WERI-Rb-1 (cell line): ENCODE results near the gene NAXD.

Source experiments
- DNase-seq: peaks from one replicate; pipeline ENCODE4 v3.0.0-alpha.2; 2020
- H3K27ac ChIP-seq: fragments of 250-450 bp; sonication (Bioruptor Pico); 2 replicates; pipeline ENCODE4 v1.5.1; 2020; ENCODE audit warnings: mild to moderate bottlenecking, moderate library complexity
- H3K27me3 ChIP-seq: fragments of 250-450 bp; sonication (Bioruptor Pico); 2 replicates; pipeline ENCODE4 v1.5.1; 2021; ENCODE audit warnings: mild to moderate bottlenecking, low read depth, moderate library complexity; ENCODE audit not compliant: insufficient read depth, severe bottlenecking
- H3K36me3 ChIP-seq: fragments of 250-450 bp; sonication (Bioruptor Pico); 2 replicates; pipeline ENCODE4 v1.5.1; 2020; ENCODE audit warnings: mild to moderate bottlenecking, moderate library complexity
- H3K4me3 ChIP-seq: 2 replicates; pipeline ENCODE4 v1.5.1; 2011; ENCODE audit warnings: low read depth, mild to moderate bottlenecking, control low read depth, low read length
- H3K9me3 ChIP-seq: fragments of 250-450 bp; sonication (Bioruptor Pico); 2 replicates; pipeline ENCODE4 v1.5.1; 2021; ENCODE audit warnings: mild to moderate bottlenecking, moderate library complexity; ENCODE audit not compliant: severe bottlenecking
- CTCF ChIP-seq: IDR thresholded peaks from 2 replicates; pipeline ENCODE4 v1.5.1; 2011; ENCODE audit warnings: low read depth, mild to moderate bottlenecking, control low read depth, inconsistent platforms, low read length

Gene NAXD

GRCh38 chr13:110681868-110682550, 66.7 kb downstream of the NAXD start:
- peaks cover 85% of the 10 kb centered on the region for H3K36me3 ChIP-seq
- no peak for TF ChIP-seq CTCF
- no peak for DNase-seq
- H3K9me3 ChIP-seq, result no peaks in the 10 kb centered on the region
- H3K4me3 ChIP-seq, result no peak overlapping the region
- H3K27me3 ChIP-seq, result no peaks in the 10 kb centered on the region
- H3K27ac ChIP-seq, result no peak overlapping the region

GRCh38 chr13:110682746-110683145, 67.4 kb downstream of the NAXD start:
- no peak for TF ChIP-seq CTCF
- Histone ChIP-seq H3K9me3 (no peaks in the 10 kb centered on the region), H3K4me3 (no peak overlapping the region), H3K27ac (no peak overlapping the region), H3K27me3 (no peaks in the 10 kb centered on the region), H3K36me3 (peaks cover 92% of the 10 kb centered on the region)
- no peak for DNase-seq

GRCh38 chr13:110683203-110683883, 68.0 kb downstream of the NAXD start:
- H3K36me3 ChIP-seq, result peaks cover 92% of the 10 kb centered on the region
- no peak for DNase-seq
- H3K4me3 ChIP-seq, result no peak overlapping the region
- H3K27ac ChIP-seq, result no peak overlapping the region
- H3K27me3 ChIP-seq, result no peaks in the 10 kb centered on the region
- no peaks in the 10 kb centered on the region for H3K9me3 ChIP-seq
- TF ChIP-seq CTCF, result peak; percentile 56

GRCh38 chr13:110683921-110684320, 68.6 kb downstream of the NAXD start:
- DNase-seq, result no peak
- H3K9me3 ChIP-seq, result no peaks in the 10 kb centered on the region
- no peak overlapping the region for H3K27ac ChIP-seq
- peaks cover 93% of the 10 kb centered on the region for H3K36me3 ChIP-seq
- TF ChIP-seq CTCF, result no peak
- H3K4me3 ChIP-seq, result no peak overlapping the region
- no peaks in the 10 kb centered on the region for H3K27me3 ChIP-seq

GRCh38 chr13:110684388-110685056, 69.2 kb downstream of the NAXD start:
- no peak for DNase-seq
- no peaks in the 10 kb centered on the region for H3K9me3 ChIP-seq
- no peak overlapping the region for H3K27ac ChIP-seq
- no peaks in the 10 kb centered on the region for H3K27me3 ChIP-seq
- H3K36me3 ChIP-seq, result peaks cover 92% of the 10 kb centered on the region
- H3K4me3 ChIP-seq, result no peak overlapping the region
- no peak for TF ChIP-seq CTCF
